Hepatocyte (in vitro differentiated cells): ENCODE results near the gene WDR38.

Experiments
- EZH2 ChIP-seq: fragments of 200-600 bp; sonication (generic); IDR thresholded peaks from 2 replicates; pipeline ENCODE4 v1.6.1; 2016; ENCODE audit warnings: antibody characterized with exemption, mild to moderate bottlenecking, borderline replicate concordance
- TF ChIP-seq, protein P1 (sequence below): fragments of 200-600 bp; sonication (generic); IDR thresholded peaks from 2 replicates; pipeline ENCODE4 v1.5.1; 2016; ENCODE audit warnings: antibody characterized with exemption, mild to moderate bottlenecking; ENCODE audit not compliant: poor library complexity

DNA sequence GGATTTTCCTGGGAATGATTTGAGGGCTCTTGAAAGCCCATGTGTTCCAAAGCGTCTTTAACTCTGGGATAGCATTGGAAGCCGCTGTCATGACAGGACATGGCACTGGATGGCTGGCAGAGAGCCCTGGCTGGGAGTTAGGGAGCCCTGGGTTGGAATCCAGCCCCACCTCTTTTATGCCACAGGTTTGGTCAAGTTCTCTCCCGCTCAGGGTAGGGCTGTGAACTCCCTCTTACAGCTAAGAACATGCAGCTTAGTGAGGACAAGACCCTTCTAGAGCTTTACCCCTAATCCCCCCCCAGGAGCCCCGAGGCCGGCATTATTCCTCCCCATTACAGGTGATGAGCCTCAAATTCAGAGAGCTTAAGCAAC is 39.1 kb upstream of the WDR38 start:
- TF ChIP-seq, protein P1, sequence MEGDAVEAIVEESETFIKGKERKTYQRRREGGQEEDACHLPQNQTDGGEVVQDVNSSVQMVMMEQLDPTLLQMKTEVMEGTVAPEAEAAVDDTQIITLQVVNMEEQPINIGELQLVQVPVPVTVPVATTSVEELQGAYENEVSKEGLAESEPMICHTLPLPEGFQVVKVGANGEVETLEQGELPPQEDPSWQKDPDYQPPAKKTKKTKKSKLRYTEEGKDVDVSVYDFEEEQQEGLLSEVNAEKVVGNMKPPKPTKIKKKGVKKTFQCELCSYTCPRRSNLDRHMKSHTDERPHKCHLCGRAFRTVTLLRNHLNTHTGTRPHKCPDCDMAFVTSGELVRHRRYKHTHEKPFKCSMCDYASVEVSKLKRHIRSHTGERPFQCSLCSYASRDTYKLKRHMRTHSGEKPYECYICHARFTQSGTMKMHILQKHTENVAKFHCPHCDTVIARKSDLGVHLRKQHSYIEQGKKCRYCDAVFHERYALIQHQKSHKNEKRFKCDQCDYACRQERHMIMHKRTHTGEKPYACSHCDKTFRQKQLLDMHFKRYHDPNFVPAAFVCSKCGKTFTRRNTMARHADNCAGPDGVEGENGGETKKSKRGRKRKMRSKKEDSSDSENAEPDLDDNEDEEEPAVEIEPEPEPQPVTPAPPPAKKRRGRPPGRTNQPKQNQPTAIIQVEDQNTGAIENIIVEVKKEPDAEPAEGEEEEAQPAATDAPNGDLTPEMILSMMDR: no peak
- TF ChIP-seq EZH2: no peak
